Measurements from ENCODE around the gene FABP1. TPM values are rescaled to one million over a fixed set of nuclear protein-coding genes. Genes with fewer than 3 reads are reported as not detected.

Gene FABP1
- total and polyA plus RNA-seq, 9 of the 15 experiments (the other 6 are each of a cell fraction or from before 2014, with no cell fraction given): 0.64 TPM; not detected in 8

DNA sequence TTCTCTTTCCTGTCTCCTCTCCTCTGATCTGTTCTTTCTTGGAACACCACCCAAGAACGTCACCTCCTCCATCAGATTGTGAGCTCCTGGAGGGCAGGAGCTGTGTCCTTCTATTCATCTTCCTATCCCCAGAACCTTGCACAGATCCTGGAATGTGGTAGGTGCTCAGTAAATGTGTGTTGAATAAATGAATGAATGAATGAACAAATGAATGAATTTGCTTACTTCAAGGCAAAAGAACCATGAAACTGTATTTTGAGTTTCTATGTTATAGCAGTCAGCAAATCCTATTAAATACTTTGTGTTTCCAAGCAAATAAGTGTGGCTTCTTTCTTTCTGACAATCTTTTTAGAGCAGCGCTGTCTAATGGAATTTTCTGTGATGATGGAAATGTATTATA is 14.8 kb downstream of the FABP1 start:
- no peaks in the 10 kb centered on the region; the same call in 1 of the 2 replicates for H3K9me3 ChIP-seq (replicated peaks; ENCODE audit: control insufficient read depth, insufficient read depth, low read depth, low read length)
- ATAC-seq (no peak), FAIRE-seq (no peak), DNase-seq (ENCODE audit: extremely low read depth in 1 of 4, low spot score in 3 of 4) (no peak)
- no peak overlapping the region for H3K27ac ChIP-seq (ENCODE audit: extremely low read depth, low read depth, low read length)
- ChIA-PET CTCF (ENCODE audit: low intra/inter-chr PET ratio) (no interaction called here), POLR2A (interaction anchor here (0.9 kb wide), 1 partner anchor 10 kb away, joined by 3 read pairs; no protein-coding TSS in a partner anchor)
- H3K27me3 ChIP-seq (ENCODE audit: control insufficient read depth in 2 of 2, insufficient read depth in 2 of 2, low read length in 2 of 2): peaks cover 26 to 31% of the 10 kb centered on the region in 2 experiments
- H4K20me1 ChIP-seq (replicated peaks; ENCODE audit: control insufficient read depth, insufficient read depth, low read length): no peaks in the 10 kb centered on the region
- no peak overlapping the region for H3K4me3 ChIP-seq
- H3K36me3 ChIP-seq (ENCODE audit: control insufficient read depth, insufficient read depth, low read length): no peaks in the 10 kb centered on the region
- in situ Hi-C loops (cut with MboI): no loop called here
- no peaks in the 10 kb centered on the region; a peak in 2 of 5 replicates for H3K4me1 ChIP-seq (replicated peaks in 1 of 2; ENCODE audit: control insufficient read depth in 2 of 2, insufficient read depth in 2 of 2, low read length in 2 of 2)
- TF ChIP-seq SLC30A9 (CRISPR knock-in tag; IDR thresholded peaks at IDR 0.05): no peak
- no peak for TF ChIP-seq ZNF511 (CRISPR knock-in tag; IDR thresholded peaks at IDR 0.05)
- TF ChIP-seq CLOCK (CRISPR knock-in tag; IDR thresholded peaks at IDR 0.05; ENCODE audit: borderline replicate concordance): no peak
- TF ChIP-seq CAMTA2 (CRISPR knock-in tag; conservative IDR thresholded peaks at IDR 0.05): no peak
- peak; percentile 82 for TF ChIP-seq ZNF24 (IDR thresholded peaks at IDR 0.05)
- TF ChIP-seq CBFA2T3 (IDR thresholded peaks at IDR 0.05): no peak
- no peak for TF ChIP-seq TAL1 (IDR thresholded peaks at IDR 0.05)
- no peaks in the 10 kb centered on the region for H3K9me1 ChIP-seq (ENCODE audit: control insufficient read depth, insufficient read depth, low read length)
- H3K4me2 ChIP-seq (ENCODE audit: insufficient read depth, low read length): no peak overlapping the region
- H3K9ac ChIP-seq (ENCODE audit: insufficient read depth in 1 of 2, low read depth in 2 of 2, low read length in 2 of 2): no peak overlapping the region
- 0% methylated on average over 2 of the region's 2 CpGs for whole genome bisulfite sequencing (ENCODE audit: insufficient coverage, low coverage, missing lambda C conversion rate)
- no peak overlapping the region for H2AFZ ChIP-seq (ENCODE audit: low read depth, low read length)
- H3K79me2 ChIP-seq (ENCODE audit: control insufficient read depth, insufficient read depth, low read length): no peaks in the 10 kb centered on the region
- intact Hi-C loops (cut with micrococcal nuclease): no loop called here
- BruUV-seq (replicated peaks): no TSS peak

Data from K562 (cell line).